Activated CD4-positive, alpha-beta T cell treated with anti-CD3 and anti-CD28 coated beads, Interleukin-2, amount 10 ng/mL, durations not matched to agents 24 days and 14 days (primary cell): Measurements from ENCODE around the gene APBB3. TPM values are rescaled to one million over a fixed set of nuclear protein-coding genes. Genes with fewer than 3 reads are reported as not detected.
"Not testable (repeated sequence)": the region's sequence is repeated elsewhere in the genome, so short reads cannot be mapped to it uniquely, and the experiment has no call there.

ENCODE experiments used
- DNase-seq: peaks from one replicate; pipeline ENCODE4 v3.0.0; 2022
- H3K27ac Mint-ChIP-seq: one replicate; pipeline ENCODE4 v1.8.0; 2022; ENCODE audit warnings: mild to moderate bottlenecking, mixed read lengths
- H3K27me3 Mint-ChIP-seq: one replicate; pipeline ENCODE4 v1.8.0; 2022; ENCODE audit warnings: mixed read lengths
- H3K36me3 Mint-ChIP-seq: one replicate; pipeline ENCODE4 v1.8.0; 2022; ENCODE audit warnings: low read depth, mild to moderate bottlenecking, mixed read lengths
- H3K4me1 Mint-ChIP-seq: one replicate; pipeline ENCODE4 v1.8.0; 2021; ENCODE audit warnings: mixed read lengths
- H3K4me3 Mint-ChIP-seq: one replicate; pipeline ENCODE4 v1.8.0; 2022; ENCODE audit warnings: mild to moderate bottlenecking, moderate library complexity, mixed read lengths
- H3K9me3 Mint-ChIP-seq: one replicate; pipeline ENCODE4 v1.8.0; 2021; ENCODE audit warnings: mixed read lengths
- intact Hi-C: fragments of 100-400 bp; cut with micrococcal nuclease; formaldehyde crosslinking; loops from one replicate; pipeline ENCODE4 v1.15.1; 2023
- total RNA-seq: library from RNA; stranded (reverse); gene quantifications from 2 replicates; pipeline ENCODE4 v1.2.3, GENCODE V29; 2022

APBB3 gene
- total RNA-seq, 1 donor from 2014 or later = 17.8 TPM

DNA sequence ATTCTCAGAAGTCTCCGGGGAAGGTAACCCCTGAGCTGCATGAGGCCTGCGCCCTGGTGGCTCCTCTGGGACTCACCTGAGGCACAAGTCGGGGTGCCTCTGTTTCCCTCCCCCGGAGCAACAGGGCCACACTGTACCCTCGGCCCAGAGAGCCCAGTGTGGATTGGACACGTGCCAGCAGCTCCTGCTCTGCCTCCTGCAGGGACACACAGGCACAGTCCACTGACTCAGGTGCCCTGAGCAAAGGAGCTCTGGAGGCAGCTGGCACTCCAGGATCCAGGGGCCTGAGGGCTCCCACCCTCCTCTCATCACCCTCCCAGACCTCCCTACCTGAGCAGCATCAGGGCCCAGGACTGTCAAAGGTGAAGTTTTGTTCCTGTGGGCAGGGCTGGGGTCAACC, 29.8 kb upstream of the APBB3 start:
- Mint-ChIP-seq H3K4me3 (no peak overlapping the region), H3K27me3 (peaks cover 8% of the 10 kb centered on the region), H3K9me3 (no peaks in the 10 kb centered on the region), H3K36me3 (no peaks in the 10 kb centered on the region), H3K4me1 (no peaks in the 10 kb centered on the region), H3K27ac (no peak overlapping the region)
- DNase-seq = no peak
- intact Hi-C loops = no loop called here

DNA sequence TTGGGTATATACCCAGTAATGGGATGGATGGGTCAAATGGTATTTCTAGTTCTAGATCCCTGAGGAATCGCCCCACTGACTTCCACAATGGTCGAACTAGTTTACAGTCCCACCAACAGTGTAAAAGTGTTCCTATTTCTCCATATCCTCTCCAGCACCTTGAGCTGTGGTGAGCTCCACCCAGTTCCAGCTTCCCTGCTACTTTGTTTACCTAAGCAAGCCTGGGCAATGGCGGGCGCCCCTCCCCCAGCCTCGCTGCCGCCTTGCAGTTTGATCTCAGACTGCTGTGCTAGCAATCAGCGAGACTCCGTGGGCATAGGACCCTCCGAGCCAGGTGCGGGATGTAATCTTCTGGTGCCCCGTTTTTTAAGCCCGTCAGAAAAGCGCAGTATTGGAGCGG, 28.7 kb upstream of the APBB3 start:
- intact Hi-C loops, H3K27ac Mint-ChIP-seq, H3K4me1 Mint-ChIP-seq, H3K9me3 Mint-ChIP-seq, H3K36me3 Mint-ChIP-seq, DNase-seq, H3K4me3 Mint-ChIP-seq: not testable (repeated sequence)
- H3K27me3 Mint-ChIP-seq = peaks cover 12% of the 10 kb centered on the region

DNA sequence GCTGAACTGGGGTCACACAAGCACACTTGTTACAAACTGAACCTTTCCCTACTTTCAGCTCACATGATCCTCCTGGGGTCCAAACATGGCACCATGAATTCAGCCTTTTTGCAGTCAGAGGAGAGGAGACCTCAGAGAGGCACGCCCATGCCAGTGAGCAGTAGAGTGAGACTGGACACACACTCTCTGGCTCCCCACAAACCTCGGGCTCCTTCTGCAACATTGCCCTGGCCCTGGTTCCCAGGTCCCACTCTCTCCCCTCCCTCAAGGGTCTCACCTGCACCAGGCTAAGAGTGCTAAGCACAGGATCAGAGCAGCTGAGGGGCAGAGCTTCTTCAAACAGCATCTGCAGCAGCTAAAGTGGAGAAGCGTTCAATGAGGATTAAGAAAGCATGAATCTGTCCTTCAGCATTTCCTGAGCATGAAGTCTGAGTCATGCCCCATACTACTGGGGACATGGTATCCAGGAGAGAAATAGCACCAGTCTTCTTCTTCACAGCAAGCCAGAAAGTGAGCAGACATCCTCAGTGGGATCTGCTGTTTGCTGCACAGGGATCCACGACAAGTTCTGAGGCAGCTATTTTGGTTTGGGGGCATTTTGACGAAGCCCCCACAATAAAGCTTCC, 27.5 kb upstream of the APBB3 start:
- no peak overlapping the region for H3K4me3 Mint-ChIP-seq
- H3K27ac Mint-ChIP-seq = no peak overlapping the region
- H3K4me1 Mint-ChIP-seq = no peaks in the 10 kb centered on the region
- DNase-seq = no peak
- H3K36me3 Mint-ChIP-seq = no peaks in the 10 kb centered on the region
- H3K27me3 Mint-ChIP-seq = peaks cover 10% of the 10 kb centered on the region
- intact Hi-C loops = no loop called here
- no peaks in the 10 kb centered on the region for H3K9me3 Mint-ChIP-seq

DNA sequence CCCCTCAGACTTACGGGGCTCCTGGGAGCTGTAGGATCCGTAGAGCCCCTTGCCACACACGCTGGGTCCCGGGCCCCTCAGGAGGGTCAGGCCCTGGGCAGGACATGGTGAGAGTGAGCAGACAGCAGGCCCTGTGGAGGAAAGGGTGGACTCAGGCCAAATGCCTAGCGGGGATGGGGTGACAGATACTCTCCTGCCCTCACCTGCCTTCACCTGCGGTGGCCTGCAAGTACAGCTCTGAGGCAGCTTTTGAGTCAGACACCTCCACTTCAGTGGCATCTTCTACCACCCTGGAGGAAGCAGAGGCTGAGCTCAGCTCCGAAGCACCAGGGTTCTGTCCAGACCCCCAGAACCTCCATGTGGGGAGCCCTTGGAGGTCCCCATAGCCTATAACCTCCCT, 26.5 kb upstream of the APBB3 start:
- no peaks in the 10 kb centered on the region for H3K4me1 Mint-ChIP-seq
- H3K36me3 Mint-ChIP-seq = no peaks in the 10 kb centered on the region
- H3K27ac Mint-ChIP-seq = no peak overlapping the region
- no peak for DNase-seq
- intact Hi-C loops = no loop called here
- H3K4me3 Mint-ChIP-seq = no peak overlapping the region
- no peaks in the 10 kb centered on the region for H3K9me3 Mint-ChIP-seq
- peaks cover 12% of the 10 kb centered on the region for H3K27me3 Mint-ChIP-seq

DNA sequence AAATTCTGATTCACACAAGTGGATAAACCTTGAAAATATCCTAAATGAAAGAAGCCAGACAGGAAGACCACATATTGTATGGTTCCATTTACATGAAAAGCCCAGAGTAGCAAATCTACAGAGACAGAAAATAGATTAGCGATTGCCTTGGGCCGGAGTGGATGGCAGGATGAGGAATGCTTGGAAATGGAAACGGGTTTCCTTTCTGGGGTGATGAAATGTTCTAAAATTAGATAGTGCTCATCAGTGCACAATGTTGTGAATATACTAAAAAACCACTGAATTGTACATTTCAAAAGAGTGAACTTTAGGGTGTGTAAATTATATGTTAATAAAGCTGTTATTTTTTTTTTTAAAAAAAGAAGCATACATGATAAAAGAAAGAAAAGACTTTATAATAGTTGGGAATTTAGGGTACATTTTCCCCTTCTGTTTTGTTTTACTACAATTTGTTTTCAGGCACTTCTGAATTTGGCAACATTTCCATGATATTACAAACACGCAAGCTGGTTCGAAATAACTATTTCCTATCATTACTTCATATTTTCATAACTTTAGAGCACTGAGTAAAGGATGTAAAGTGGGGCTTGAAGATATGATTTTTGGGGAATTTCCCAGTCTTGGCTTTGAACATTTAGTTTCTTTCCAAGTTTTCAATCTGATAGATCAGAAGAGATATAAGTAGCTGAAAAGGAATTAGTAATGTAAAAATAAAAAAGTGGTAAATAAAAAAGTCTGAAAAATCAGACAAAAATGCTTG, 24.1 kb upstream of the APBB3 start:
- H3K27ac Mint-ChIP-seq = no peak overlapping the region
- intact Hi-C loops = no loop called here
- H3K4me1 Mint-ChIP-seq = no peaks in the 10 kb centered on the region
- peaks cover 12% of the 10 kb centered on the region for H3K27me3 Mint-ChIP-seq
- H3K4me3 Mint-ChIP-seq = no peak overlapping the region
- no peak for DNase-seq
- H3K9me3 Mint-ChIP-seq = peaks cover 2% of the 10 kb centered on the region
- no peaks in the 10 kb centered on the region for H3K36me3 Mint-ChIP-seq

DNA sequence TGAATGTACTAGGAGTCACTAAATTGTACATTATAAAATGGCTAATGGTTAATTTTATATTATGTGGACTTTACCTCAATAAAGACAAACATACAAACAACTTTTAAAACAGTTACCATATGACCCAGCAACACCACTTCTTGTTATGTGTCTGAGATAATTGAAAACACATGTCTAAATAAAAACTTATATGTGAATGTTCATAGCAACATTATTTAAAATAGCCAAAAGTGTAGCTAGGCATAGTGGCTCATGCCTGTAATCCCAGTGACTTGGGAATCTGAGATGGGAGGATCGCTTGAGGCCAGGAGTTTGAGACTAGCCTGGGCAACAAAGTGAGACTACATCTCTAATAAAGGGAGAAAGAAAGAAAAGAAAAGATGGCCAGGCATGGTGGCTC, 23.1 kb upstream of the APBB3 start:
- Mint-ChIP-seq H3K36me3 (no peaks in the 10 kb centered on the region), H3K27me3 (peaks cover 19% of the 10 kb centered on the region), H3K4me3 (no peak overlapping the region), H3K27ac (no peak overlapping the region), H3K4me1 (no peaks in the 10 kb centered on the region), H3K9me3 (peaks cover 2% of the 10 kb centered on the region)
- DNase-seq = no peak
- intact Hi-C loops = no loop called here

DNA sequence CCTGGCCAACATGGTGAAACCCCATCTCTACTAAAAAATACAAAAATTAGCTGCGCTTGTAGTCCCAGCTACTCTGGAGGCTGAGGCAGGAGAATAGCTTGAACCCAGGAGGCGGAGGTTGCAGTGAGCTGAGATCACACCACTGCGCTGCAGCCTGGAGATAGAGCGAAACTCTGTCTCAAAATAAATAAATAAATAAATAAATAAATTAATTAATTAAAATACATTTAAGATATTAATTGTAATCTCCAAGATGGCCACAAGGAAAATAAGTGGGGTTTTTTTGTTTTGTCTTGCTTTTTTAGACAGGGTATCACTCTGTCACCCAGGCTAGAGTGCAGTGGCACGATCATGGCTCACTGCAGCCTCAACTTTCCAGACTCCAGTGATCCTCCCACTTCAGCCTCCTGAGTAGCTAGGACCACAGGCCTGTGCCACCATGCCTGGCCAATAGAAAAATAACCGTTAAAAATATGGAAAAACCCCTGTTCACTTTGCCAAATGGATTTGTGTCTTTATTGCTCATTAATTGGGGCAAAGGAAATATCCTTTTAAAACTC, 14.9 kb upstream of the APBB3 start:
- H3K27me3 Mint-ChIP-seq = peaks cover 29% of the 10 kb centered on the region
- H3K4me3 Mint-ChIP-seq, DNase-seq, H3K9me3 Mint-ChIP-seq, H3K27ac Mint-ChIP-seq, H3K36me3 Mint-ChIP-seq, intact Hi-C loops, H3K4me1 Mint-ChIP-seq: not testable (repeated sequence)

DNA sequence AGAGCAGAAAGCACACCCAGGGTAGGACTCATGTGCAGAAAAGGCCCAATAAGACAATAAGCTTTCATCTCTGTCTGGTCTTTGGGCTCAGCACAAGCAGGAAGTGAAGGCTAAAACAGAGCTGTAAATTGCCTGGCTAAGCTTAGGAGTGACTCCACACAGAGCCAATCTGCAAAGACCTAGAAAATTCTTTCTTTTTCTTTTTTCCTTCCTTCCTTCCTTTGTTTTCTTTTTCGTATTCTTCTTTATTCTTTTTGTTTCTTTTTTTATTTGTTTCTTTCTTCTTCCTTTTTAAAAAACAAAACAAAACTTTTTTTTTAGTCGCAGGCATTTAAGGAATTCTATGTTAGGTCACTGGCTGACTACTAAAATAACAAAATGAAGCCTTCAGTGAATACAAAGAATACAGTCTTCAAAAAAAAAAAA, 12.4 kb upstream of the APBB3 start:
- Mint-ChIP-seq H3K27ac (no peak overlapping the region), H3K4me1 (peaks cover 10% of the 10 kb centered on the region), H3K36me3 (no peaks in the 10 kb centered on the region), H3K27me3 (peaks cover 14% of the 10 kb centered on the region), H3K4me3 (no peak overlapping the region), H3K9me3 (no peaks in the 10 kb centered on the region)
- no peak for DNase-seq
- intact Hi-C loops = no loop called here

DNA sequence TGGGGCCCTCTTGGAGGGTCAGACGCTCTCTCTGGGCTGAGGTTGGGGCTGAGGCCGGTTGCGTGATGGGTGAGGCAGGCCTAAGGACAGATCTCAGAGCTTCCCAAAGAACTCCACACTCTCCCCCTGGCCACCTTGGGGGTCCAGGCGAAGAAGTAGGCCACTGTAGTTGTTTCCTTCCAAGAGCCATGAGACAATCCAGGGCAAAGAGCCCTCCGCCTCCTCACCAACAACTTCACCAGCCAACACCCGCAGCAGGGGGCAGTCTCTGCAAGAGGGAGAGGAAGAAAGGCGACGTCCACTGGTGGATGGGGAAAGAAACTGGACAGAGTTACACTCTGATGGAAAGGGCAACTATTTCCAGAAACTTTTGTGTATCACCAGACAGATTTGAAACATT, 10.9 kb upstream of the APBB3 start:
- Mint-ChIP-seq H3K27ac (no peak overlapping the region), H3K9me3 (no peaks in the 10 kb centered on the region), H3K4me1 (peaks cover 10% of the 10 kb centered on the region), H3K36me3 (peaks cover 5% of the 10 kb centered on the region), H3K27me3 (peaks cover 2% of the 10 kb centered on the region), H3K4me3 (no peak overlapping the region)
- DNase-seq = no peak
- intact Hi-C loops = no loop called here

DNA sequence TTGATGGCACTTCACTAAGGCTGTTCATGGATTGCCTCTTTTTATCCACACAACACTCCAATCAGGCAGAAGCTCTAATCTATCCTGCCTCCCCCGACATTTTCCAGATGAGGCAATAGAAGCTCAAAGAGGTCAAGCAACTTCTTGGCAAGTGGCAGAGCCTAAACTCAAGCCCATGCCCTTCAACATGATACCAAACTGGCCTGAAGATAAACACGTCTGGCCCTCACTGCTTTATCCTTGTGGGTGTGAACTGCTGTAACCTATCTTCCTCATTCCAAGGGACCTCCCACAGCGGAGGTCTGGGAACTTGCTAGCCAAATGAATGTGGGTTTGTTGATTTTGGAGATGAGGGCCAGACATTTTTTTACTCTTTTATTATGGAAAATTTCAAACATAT, 9.8 kb upstream of the APBB3 start:
- no peaks in the 10 kb centered on the region for H3K9me3 Mint-ChIP-seq
- peaks cover 17% of the 10 kb centered on the region for H3K4me1 Mint-ChIP-seq
- peaks cover 7% of the 10 kb centered on the region for H3K36me3 Mint-ChIP-seq
- no peak overlapping the region for H3K4me3 Mint-ChIP-seq
- H3K27me3 Mint-ChIP-seq = no peaks in the 10 kb centered on the region
- intact Hi-C loops = no loop called here
- H3K27ac Mint-ChIP-seq = no peak overlapping the region
- no peak for DNase-seq

DNA sequence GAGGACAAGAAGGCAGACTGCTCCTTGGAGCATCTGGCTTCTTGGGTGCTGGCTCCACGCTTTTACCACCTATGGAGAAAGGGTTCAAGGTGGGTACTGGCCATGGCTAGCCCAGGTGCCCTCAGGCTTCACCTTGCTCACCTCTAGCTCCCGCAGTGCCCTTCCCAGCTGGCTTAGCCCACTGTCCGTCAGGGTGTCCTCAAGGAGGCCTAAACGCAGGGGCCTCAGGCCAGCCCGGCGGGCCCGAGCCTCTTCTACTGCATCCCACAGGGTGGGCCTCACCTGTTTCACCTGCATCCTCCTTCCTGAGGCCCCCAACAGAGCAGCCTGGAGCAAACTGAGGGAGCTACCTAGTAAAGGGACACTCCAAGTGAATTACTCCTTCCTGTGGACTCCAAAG, 9.3 kb upstream of the APBB3 start:
- no peak for DNase-seq
- intact Hi-C loops = no loop called here
- Mint-ChIP-seq H3K4me3 (no peak overlapping the region), H3K36me3 (peaks cover 11% of the 10 kb centered on the region), H3K27me3 (no peaks in the 10 kb centered on the region), H3K4me1 (peaks cover 21% of the 10 kb centered on the region), H3K27ac (no peak overlapping the region), H3K9me3 (no peaks in the 10 kb centered on the region)

DNA sequence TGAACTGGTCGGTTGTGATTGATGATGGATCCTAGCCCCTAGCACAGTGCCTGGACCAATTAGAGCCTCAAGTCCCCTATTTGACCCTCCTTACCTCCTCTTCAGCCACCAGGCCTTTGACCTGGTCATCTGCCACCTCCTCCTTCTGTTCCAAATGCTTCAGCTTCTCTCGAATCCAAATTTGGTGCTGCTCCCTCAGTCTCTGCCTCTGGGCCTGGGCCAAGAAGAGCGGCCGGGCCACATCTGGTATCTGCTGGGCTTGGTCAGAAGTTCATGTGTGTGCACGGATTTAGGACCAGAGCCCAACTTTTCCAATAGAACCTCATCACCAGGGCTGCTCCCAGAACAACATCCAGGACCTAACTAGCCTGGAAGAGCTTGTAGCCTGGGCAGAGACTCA, 6.7 kb upstream of the APBB3 start:
- no peak for DNase-seq
- peaks cover 29% of the 10 kb centered on the region for H3K36me3 Mint-ChIP-seq
- H3K9me3 Mint-ChIP-seq = no peaks in the 10 kb centered on the region
- H3K4me1 Mint-ChIP-seq = peaks cover 34% of the 10 kb centered on the region
- no peak overlapping the region for H3K4me3 Mint-ChIP-seq
- H3K27ac Mint-ChIP-seq = no peak overlapping the region
- intact Hi-C loops = no loop called here
- H3K27me3 Mint-ChIP-seq = no peaks in the 10 kb centered on the region

DNA sequence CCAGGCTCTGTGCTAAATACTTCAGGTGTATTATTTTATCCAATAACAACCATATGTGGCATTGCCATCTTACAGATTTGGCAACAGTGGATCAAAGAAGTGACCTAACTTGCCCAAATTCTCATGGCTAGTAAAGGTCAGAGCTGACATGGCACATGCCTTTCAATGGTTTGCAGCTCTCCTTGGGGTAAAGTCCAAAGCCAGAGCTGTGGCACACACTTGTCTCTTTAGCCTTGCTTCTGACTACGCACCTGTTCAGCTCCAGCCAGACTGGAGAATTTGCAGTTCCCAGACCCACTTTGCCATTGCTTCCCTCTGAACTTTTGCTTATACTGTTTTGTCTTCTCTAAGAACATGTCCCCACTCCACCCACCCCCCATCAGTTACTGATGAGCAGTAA, 6.1 kb upstream of the APBB3 start:
- intact Hi-C loops = no loop called here
- Mint-ChIP-seq H3K4me3 (no peak overlapping the region), H3K9me3 (no peaks in the 10 kb centered on the region), H3K27me3 (no peaks in the 10 kb centered on the region), H3K36me3 (peaks cover 33% of the 10 kb centered on the region), H3K27ac (peak overlapping the region; percentile 64), H3K4me1 (peaks cover 40% of the 10 kb centered on the region)
- DNase-seq = no peak

DNA sequence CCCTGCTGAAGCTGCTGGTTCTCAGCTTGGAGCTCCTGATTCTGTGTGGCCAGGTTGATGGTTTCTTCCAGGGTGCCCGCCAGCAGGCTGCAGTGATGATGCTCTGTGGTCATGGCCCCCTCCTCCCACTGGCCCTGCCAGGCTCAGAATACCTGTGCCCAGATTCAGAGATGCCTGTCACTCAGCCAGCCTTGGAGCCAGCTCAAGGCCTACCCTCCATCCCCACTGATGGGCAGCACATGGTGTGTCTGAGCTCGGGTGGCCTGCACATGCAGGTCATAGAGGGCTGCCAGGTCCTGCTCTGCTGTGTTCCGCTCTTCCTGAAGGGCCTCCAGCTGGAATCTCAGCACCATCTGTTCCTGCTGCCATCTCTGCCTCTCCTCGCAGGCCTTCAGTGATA, 5.7 kb upstream of the APBB3 start:
- H3K4me1 Mint-ChIP-seq = peaks cover 39% of the 10 kb centered on the region
- no peaks in the 10 kb centered on the region for H3K9me3 Mint-ChIP-seq
- intact Hi-C loops = no loop called here
- H3K36me3 Mint-ChIP-seq = peaks cover 33% of the 10 kb centered on the region
- H3K4me3 Mint-ChIP-seq = no peak overlapping the region
- H3K27me3 Mint-ChIP-seq = no peaks in the 10 kb centered on the region
- peak overlapping the region; percentile 64 for H3K27ac Mint-ChIP-seq
- no peak for DNase-seq
